Stimulated activated CD8-positive, alpha-beta memory T cell treated with anti-CD3 and anti-CD28 coated beads, Interleukin-2, amount 100 ng/mL, for 1 hour (primary cell): ENCODE results near the gene HRAS.

Experiments
- DNase-seq, 2 donors: peaks; one replicate each; pipeline ENCODE4 v3.0.0-alpha.2; 2020; ENCODE audit warnings: low read depth in 2 of 2

Gene HRAS

DNA sequence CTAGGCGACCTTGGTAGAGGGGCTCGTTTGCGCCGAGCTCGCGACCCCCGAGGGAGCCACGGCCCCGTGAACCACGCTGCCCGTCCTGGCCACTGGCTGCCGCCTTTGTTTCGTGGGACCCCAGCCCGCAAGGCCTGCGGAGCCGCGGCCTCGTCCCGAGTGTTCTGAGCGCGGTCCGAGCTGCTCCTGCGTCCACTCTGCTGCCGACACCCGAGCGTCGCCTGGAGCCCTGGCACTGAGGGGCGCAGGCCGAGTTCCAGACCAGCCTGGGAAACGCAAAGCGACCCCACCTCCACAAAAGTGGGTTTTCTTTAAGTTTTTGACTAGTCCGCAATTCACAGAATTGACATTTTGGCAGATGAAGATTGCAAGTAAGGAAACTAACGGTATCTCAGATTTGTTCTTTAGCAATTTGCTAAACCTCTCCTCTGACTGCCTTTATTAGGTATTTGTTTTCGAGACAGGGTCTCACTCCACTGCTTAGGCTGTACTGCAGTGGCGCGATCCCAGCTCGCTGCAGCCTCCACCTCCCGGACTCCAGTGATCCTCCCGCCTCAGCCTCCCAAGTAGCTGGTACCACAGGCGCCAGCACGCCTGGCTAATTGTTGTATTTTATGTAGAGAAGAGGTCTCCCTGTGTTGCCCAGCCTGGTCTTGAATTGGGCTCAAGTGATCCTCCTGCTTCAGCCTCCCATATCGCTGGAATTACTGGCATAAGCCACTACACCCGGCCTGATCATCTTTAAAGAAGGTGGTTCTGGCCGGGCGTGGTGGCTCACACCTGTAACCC lies 27.5 kb downstream of the HRAS start:
- no peak for DNase-seq

DNA sequence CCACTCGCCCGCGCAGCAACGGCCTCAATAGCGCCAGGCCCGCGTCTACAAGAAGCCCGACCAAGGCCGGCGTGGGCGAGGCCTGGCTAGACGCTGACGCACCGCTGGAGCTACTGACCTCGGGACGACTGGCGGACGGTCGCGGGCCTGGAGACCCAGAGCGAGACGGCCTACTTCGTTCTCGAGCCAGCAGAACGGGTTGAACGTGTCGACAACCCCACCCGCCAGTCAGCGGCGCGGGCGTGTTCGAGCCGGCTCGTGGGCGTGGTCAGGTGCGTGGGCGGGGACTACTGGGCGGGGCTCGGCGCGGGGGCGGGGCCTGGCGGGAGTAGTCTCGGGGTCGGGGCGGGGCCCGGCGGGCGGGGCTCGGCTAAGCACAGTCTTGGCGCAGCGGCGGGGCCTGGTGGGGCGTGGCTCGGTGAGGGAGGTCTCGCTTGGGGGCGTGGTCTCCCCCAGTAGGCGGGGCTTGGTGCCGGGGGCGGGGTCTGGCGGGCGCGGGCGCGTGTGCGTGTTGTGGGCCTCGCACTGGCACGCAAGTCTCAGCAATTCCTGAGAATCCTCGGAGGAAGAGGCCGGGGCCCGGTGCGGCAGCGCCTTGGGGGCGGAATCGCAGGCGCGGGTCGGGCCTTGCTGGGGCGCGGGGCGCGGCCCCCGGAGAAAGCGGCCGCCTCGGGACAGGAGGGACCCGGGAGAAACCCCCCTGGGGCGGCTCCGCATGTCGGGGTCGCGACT lies 28.2 kb downstream of the HRAS start, which contains the start of gene RNH1:
TSS of gene RNH1 (minus strand) at position 248 of the 732 bp plus-strand sequence. CDS start 5,080 bp downstream, outside the sequence.
- peak; percentile 98 to 100 for DNase-seq

GRCh38 chr11:506238-506994 lies 29.0 kb downstream of the HRAS start:
- peak; percentile 94 to 96 for DNase-seq

DNA sequence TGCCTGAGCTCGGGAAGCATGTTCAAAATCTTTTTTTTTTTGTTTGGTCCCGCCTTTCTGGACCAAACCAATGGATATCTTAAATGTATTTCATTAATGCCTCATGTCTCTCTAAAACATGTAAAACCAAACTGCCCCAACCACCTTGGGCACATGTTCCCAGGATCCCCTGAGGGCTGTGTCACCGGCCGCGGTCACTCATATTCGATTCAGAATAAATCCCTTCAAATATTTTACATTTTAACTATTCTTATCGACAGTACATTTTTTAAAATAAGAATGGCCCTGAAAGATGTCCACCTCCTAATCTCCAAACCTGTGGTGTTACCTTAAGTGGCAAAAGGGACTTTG lies 30.4 kb downstream of the HRAS start:
- DNase-seq: no peak

- no peak for DNase-seq
Measured at GRCh38 chr11:504053-504993, 31.1 kb downstream of the HRAS start.

- DNase-seq: no peak
Measured at GRCh38 chr11:503179-503981, 32.0 kb downstream of the HRAS start.

GRCh38 chr11:502288-503178 lies 32.8 kb downstream of the HRAS start:
- no peak for DNase-seq

- DNase-seq: no peak
Measured at GRCh38 chr11:501683-502287, 33.6 kb downstream of the HRAS start.

GRCh38 chr11:501001-501682 lies 34.2 kb downstream of the HRAS start:
- no peak for DNase-seq

- DNase-seq: no peak
Measured at GRCh38 chr11:499201-500076, 35.9 kb downstream of the HRAS start.

DNA sequence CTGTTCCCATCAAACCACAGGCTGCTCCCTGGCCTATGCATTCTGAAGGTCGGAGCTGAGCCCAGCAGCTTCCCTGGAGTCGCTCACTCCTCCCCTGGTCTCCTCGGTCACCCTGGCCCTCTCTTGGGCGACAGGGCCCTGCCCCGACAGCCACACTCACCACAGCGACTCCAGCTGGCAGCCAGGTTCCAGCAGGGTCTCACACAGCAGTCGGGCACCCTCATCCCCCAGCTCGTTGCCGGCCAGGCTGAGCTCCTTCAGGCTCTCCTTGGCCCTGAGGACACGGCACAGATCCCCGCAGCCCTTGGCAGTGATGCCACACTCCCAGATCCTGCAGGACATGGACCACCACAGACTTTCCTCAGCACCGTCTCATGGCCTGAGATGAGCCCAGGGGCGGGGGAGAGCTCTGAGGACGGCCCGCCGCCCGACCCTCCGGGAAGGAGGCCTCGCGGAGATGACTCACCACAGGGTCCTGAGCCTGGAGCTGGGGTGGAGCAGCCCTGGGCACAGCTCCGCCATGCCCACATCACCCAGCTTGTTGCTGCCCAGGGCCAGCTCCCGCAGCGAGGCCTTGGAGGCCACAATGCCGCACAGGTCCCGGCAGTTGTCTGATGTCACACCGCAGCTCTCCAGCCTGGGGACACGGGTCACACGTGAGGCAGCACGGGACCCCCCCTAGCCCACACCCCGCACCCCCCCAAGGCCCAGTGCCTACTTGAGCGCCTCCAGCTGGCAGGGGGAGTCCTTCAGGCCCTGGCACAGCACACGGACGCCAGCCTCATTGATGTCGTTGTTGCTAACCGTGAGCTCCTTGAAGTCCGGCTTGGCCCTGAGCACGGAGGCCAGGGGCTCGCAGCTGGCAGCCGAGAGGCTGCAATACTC lies 36.8 kb downstream of the HRAS start:
- DNase-seq: no peak

- DNase-seq: no peak
Measured at GRCh38 chr11:497565-498296, 37.6 kb downstream of the HRAS start.

DNA sequence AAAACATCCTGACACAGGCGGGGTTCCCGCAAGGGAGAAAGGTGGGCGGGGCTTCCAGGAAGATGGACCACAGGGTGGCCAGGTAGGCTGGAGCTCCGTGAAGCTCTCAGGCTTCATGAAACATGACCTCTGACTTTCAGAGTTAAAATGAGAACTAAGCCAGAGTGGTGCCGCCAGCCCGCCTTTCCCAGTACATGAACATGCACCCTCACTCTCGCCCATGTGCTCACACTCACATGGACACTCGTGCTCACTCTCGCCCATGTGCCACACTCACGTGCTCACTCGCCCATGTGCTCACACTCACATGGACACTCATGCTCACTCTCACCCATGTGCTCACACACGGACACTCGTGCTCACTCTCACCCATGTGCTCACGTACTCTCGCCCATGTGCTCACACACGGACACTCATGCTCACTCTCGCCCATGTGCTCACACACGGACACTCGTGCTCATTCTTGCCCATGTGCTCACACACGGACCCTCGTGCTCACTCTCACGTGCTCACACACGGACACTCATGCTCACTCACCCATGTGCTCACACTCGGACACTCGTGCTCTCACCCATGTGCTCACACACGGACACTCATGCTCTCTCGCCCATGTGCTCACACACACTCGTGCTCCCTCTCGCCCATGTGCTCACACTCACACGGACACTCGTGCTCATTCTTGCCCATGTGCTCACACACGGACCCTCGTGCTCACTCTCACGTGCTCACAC lies 38.4 kb downstream of the HRAS start:
- no peak for DNase-seq

DNA sequence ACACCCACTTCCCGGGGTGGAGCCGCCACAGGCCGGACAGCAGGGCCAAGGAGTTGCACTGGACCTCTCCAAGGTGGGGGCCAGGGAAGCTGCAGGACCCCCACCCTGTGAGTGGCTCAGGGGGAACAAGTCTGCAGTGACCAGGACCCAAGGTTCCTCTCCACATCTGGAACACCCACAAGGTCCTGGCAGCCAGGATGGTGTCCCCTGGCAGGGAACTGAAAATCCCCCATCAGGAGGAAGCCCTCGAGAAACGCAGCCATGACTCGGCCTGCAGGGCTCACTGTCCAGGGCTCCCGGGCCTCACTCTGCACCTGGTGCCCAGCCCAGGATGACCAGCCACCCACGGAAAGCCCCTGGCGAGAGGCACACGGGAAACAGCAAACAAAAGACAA lies 39.8 kb downstream of the HRAS start:
- DNase-seq: no peak
